Endothelial cell of umbilical vein (primary cell): ENCODE measurements around the gene GPATCH2L.

Experiments
- EZH2 ChIP-seq: IDR thresholded peaks from 2 replicates; pipeline ENCODE4 v1.6.1; 2012; ENCODE audit warnings: borderline replicate concordance, low read depth, mild to moderate bottlenecking, moderate library complexity, low read length, inconsistent platforms; ENCODE audit not compliant: severe bottlenecking
- GATA2 ChIP-seq: IDR thresholded peaks from 2 replicates; pipeline ENCODE4 v1.7.0; 2011; ENCODE audit warnings: low read depth, mild to moderate bottlenecking, moderate library complexity, mixed read lengths, low read length; ENCODE audit not compliant: insufficient read length, insufficient read depth
- JUN ChIP-seq: IDR thresholded peaks from 2 replicates; pipeline ENCODE4 v1.6.1; 2011; ENCODE audit warnings: borderline replicate concordance, low read depth; ENCODE audit not compliant: insufficient read length, insufficient read depth
- MYC ChIP-seq: IDR thresholded peaks from one replicate; pipeline ENCODE4 v1.6.1; 2011; ENCODE audit warnings: mild to moderate bottlenecking, low read depth, low read length
- POLR2A ChIP-seq: IDR thresholded peaks from 2 replicates; pipeline ENCODE4 v1.6.1; 2012; ENCODE audit warnings: low read depth, mild to moderate bottlenecking, control low read depth, low read length
- POLR2AphosphoS5 ChIP-seq: IDR thresholded peaks from 2 replicates; pipeline ENCODE4 v1.6.1; 2012; ENCODE audit warnings: low read depth, mild to moderate bottlenecking, control low read depth, low read length, moderate library complexity; ENCODE audit not compliant: insufficient read depth
- TF ChIP-seq, protein P1 (sequence below), 2 donors: IDR thresholded peaks; 1 replicate in 1 of 2; 2 replicates in 1 of 2; pipeline ENCODE4 v1.5.1; 2011; ENCODE audit warnings: low read length in 2 of 2, mild to moderate bottlenecking in 2 of 2, moderate library complexity in 2 of 2, control low read depth in 1 of 2, inconsistent platforms in 1 of 2, low read depth in 1 of 2; ENCODE audit not compliant: insufficient read depth in 1 of 2; ENCODE audit errors: extremely low read depth in 1 of 2
- TF ChIP-seq, protein P2 (sequence below): IDR thresholded peaks from 2 replicates; pipeline ENCODE4 v1.6.1; 2011; ENCODE audit not compliant: insufficient read depth, insufficient read length

DNA sequence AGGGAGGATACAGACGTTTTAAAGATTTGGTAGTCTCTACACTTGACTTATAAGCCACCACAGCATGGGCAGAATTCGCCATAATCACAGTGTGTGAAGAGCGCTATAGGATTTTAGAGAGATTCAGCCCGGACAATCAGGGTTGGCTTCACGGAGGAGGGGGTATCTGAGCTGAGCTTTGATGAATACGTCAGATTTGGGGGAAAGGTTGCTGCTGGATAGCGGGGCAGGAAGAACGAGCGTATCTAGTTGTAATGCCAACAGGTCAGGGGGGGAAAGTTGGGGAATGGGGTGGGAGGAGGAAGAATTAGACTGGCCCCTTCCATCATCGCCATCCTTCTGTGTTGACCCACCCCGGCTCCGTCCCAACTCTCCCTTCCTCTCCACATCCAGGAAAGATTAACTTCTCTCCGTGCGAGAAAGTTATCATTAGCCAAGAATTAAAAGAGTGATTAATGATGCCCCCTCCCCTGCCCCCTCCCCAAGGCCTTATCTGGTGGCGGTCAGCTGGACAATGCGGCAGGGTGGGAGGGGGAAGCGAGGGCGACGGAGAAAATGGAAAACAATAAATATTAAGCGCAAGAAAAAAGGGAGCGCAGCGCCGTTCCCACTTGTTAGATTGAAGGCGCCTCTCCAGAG, 13.5 kb upstream of the GPATCH2L start:
- TF ChIP-seq POLR2A = no peak
- TF ChIP-seq, protein P1, sequence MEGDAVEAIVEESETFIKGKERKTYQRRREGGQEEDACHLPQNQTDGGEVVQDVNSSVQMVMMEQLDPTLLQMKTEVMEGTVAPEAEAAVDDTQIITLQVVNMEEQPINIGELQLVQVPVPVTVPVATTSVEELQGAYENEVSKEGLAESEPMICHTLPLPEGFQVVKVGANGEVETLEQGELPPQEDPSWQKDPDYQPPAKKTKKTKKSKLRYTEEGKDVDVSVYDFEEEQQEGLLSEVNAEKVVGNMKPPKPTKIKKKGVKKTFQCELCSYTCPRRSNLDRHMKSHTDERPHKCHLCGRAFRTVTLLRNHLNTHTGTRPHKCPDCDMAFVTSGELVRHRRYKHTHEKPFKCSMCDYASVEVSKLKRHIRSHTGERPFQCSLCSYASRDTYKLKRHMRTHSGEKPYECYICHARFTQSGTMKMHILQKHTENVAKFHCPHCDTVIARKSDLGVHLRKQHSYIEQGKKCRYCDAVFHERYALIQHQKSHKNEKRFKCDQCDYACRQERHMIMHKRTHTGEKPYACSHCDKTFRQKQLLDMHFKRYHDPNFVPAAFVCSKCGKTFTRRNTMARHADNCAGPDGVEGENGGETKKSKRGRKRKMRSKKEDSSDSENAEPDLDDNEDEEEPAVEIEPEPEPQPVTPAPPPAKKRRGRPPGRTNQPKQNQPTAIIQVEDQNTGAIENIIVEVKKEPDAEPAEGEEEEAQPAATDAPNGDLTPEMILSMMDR (IDR thresholded peaks at IDR 0.05; ENCODE audit: extremely low read depth in 1 of 2, insufficient read depth in 1 of 2, low read depth in 1 of 2, low read length in 2 of 2) = no peak
- no peak for TF ChIP-seq POLR2AphosphoS5
- no peak for TF ChIP-seq JUN
- TF ChIP-seq EZH2 = no peak
- TF ChIP-seq GATA2 = no peak
- TF ChIP-seq, protein P2, sequence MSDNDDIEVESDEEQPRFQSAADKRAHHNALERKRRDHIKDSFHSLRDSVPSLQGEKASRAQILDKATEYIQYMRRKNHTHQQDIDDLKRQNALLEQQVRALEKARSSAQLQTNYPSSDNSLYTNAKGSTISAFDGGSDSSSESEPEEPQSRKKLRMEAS = no peak
- no peak for TF ChIP-seq MYC
